GM21423 (cell line): ENCODE measurements around the gene PNPO.

Experiments used
- ATAC-seq: cut with Tn5 transposase; IDR thresholded peaks from one replicate; pipeline ENCODE4 v1.9.1; 2021; ENCODE audit warnings: mild to moderate bottlenecking, moderate library complexity; ENCODE audit not compliant: unreplicated experiment

Gene PNPO

GRCh38 chr17:47941246-47942095 is at the start of gene PNPO:
Gene PNPO (plus strand): TSS chr17:47941571. CDS start chr17:47941676, 105 bp downstream.
- peak; percentile 91 for ATAC-seq

DNA sequence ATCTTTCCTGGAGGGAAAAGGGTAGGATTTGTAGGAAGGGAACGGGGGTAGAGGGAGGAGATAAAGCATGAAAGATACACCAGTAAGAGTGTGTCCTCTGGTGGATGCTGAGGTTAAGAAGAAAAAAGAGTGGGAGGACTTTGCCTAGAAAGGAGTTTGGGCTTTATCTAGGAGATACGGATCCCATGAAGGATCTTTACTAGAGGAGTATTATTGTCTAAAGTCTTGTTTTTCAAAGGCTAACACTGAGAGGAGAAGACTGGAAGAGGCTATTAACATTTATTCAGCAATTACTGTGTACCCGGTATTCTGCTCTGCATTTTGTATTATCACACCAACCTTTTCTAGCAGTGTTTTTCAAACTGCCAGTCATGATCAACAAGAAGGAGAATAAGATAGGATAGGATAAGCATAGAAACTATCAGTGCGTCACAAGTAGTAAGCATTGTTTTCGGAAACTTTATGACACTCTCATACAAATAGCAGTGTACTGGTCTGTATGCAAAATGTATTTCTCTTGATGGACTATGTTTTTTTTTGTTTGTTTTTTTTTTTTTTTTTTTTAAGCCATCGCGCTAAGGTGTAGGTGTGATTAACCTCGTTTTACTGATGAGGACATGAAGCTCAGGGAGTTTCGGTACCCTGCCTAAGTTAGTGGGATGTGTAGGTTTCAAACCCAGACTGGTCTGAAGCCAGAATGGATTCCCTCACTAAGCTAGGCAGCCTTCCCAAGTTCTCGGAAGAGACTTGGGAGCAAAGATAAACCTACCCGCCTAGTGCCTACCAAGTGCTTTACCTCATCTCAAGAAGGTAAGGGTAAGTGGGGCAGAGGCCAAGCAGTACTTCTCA is 46.6 kb upstream of the PNPO start:
- no peak for ATAC-seq

DNA sequence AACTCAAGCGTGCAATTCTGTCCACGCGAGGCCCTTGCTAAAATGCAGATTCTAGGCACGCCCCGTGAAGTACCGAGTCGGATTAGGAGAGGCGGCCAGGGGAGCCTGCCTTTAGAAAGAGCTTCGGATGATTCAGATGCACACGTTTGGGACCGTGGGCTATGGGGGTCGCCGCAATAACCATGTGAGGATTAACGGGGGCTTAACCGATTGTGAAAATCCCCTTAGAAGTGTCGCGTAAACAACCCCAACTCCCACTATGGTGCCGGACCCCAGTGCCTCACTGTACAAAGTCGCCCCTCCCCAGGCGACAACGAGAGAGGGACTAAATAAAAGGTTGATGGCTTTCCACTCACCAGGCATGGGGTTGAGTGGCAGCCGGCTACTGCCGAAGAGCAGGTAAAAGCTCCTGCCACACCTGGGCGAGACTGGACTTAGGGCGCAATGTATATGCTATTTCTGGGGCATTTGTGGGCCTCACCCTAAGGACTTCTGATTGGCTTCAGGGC is 46.0 kb upstream of the PNPO start:
- no peak for ATAC-seq

GRCh38 chr17:47895856-47896671 is 45.3 kb upstream of the PNPO start, which contains the start of gene SP2:
Gene SP2 (plus strand): TSS chr17:47896236. CDS start chr17:47896287, 51 bp downstream.
- ATAC-seq = peak; percentile 86

- peak; percentile 0 for ATAC-seq
Measured at GRCh38 chr17:47896672-47897490, 44.5 kb upstream of the PNPO start.

- ATAC-seq = no peak
Measured at GRCh38 chr17:47897561-47897960, 43.8 kb upstream of the PNPO start.

- no peak for ATAC-seq
Measured at GRCh38 chr17:47898241-47898640, 43.1 kb upstream of the PNPO start.

- ATAC-seq = no peak
Measured at GRCh38 chr17:47899643-47900042, 41.7 kb upstream of the PNPO start.

GRCh38 chr17:47901423-47901822 is 39.9 kb upstream of the PNPO start:
- ATAC-seq = no peak

GRCh38 chr17:47902039-47902744 is 39.2 kb upstream of the PNPO start:
- no peak for ATAC-seq

DNA sequence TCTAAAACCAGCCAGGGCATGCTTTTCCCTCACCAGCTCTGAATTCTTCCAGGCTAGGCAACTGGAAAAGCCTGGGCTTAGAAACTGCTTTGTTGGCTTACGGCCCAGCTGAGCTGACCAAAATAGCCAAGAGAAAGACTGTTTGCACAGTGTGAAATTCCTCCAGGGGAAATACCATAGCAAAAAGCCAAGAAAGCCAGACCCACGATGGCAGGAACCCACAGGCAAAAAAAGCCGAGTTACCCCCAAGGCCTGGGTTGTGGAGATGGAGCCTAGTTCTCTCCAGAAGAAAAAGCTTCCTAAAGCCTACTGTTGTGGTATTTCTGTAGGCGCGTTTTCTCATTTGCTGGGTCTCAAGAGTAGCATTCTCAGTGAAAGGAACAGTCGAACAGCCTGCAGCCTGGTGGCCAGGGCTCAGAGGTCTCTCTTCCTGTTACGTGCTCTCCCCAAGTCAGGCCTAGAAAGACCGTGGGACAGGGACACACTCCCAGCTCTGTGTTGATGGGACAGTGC is 36.1 kb upstream of the PNPO start:
- ATAC-seq = no peak

DNA sequence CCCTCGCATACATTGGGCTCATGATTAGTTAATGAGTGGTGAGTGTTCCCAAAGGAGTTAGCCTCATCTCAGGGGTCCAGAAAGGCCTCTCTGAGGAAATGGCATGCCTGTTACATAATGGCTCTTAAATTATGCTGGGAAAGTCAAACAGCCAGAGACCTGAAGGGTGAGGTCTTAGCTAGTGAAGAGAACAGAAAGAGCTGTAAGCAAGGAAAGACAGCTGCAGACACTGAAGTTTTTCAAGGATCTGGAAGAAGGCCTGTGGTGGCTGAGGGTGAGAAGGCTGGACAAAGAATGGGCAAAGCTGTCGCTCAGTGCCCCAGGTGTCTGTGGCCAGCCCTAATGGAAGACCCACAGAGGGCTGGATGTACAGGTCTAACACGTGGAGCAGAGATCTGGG is 34.9 kb upstream of the PNPO start:
- ATAC-seq = no peak

GRCh38 chr17:47907932-47908562 is 33.3 kb upstream of the PNPO start:
- ATAC-seq = no peak

- ATAC-seq = no peak
Measured at GRCh38 chr17:47913050-47913449, 28.3 kb upstream of the PNPO start.

DNA sequence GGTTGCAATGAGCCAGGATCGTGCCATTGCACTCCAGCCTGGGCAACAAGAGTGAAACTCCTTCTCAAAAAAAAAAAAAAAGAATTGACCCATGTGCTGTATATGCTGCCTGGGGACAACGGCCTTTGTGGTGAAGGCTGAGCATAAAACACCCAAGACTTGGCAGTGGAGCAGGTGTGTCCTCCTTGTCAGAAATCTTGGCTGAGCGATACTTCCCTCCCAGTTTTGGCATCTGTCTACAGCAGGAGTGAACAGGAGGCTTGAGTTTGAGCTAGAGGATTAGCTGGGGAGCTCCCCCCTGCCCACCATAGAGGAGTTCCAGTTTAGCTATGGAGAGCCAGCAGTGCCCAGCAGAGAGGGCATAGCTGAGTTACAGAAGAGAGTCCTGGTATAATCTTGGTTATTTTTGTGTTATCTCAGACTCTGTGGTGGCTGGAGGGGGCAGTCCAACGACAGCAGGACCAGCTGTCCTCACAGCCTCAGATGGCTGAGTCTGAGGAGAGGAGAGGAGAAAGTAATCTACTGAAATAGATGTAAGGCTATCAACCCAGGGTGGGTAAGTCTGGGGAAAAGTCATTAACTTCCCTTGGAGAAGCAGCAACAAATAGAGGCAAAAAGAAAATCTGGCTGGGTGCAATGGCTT is 26.9 kb upstream of the PNPO start:
- no peak for ATAC-seq

GRCh38 chr17:47915776-47916398 is 25.5 kb upstream of the PNPO start:
- ATAC-seq = no peak

- ATAC-seq = no peak
Measured at GRCh38 chr17:47916489-47917208, 24.7 kb upstream of the PNPO start.
